Nephron progenitor cell (in vitro differentiated cells): Measurements from ENCODE around the gene ASXL1.
A peak's percentile ranks its signal among the peaks of the same experiment; 100 is the strongest.

Source experiments
- DNase-seq: peaks from one replicate; pipeline ENCODE4 v3.0.0; 2021
- H3K27ac Mint-ChIP-seq: 2 replicates; pipeline ENCODE4 v1.8.0; 2021; ENCODE audit warnings: mild to moderate bottlenecking, moderate library complexity, mixed read lengths
- H3K27me3 Mint-ChIP-seq: 2 replicates; pipeline ENCODE4 v1.8.0; 2021; ENCODE audit warnings: mild to moderate bottlenecking, low read depth, mixed read lengths; ENCODE audit not compliant: poor library complexity
- H3K36me3 Mint-ChIP-seq: 2 replicates; pipeline ENCODE4 v1.8.0; 2021; ENCODE audit warnings: low read depth, mixed read lengths
- H3K4me1 Mint-ChIP-seq: 2 replicates; pipeline ENCODE4 v1.8.0; 2021; ENCODE audit warnings: mixed read lengths
- H3K4me3 Mint-ChIP-seq: 2 replicates; pipeline ENCODE4 v1.8.0; 2021; ENCODE audit warnings: mild to moderate bottlenecking, moderate library complexity, mixed read lengths
- H3K9me3 Mint-ChIP-seq: 2 replicates; pipeline ENCODE4 v1.8.0; 2021; ENCODE audit warnings: mild to moderate bottlenecking, moderate library complexity, mixed read lengths
- CTCF ChIP-seq: fragments of 200-600 bp; sonication (generic); IDR thresholded peaks from 2 replicates; pipeline ENCODE4 v1.5.0; 2021; ENCODE audit warnings: antibody characterized with exemption

ASXL1 gene

GRCh38 chr20:32484958-32485769, 127.0 kb downstream of the ASXL1 start:
- Mint-ChIP-seq H3K27me3 (peaks cover 10% of the 10 kb centered on the region), H3K36me3 (peaks cover 21% of the 10 kb centered on the region), H3K4me3 (peak overlapping the region; percentile 87), H3K27ac (peak overlapping the region; percentile 93), H3K9me3 (no peaks in the 10 kb centered on the region), H3K4me1 (peaks cover 37% of the 10 kb centered on the region)
- peak; percentile 70 for DNase-seq
- TF ChIP-seq CTCF = peak; percentile 83

- Mint-ChIP-seq H3K36me3 (peaks cover 21% of the 10 kb centered on the region), H3K4me3 (peak overlapping the region; percentile 87), H3K4me1 (peaks cover 29% of the 10 kb centered on the region), H3K27me3 (peaks cover 12% of the 10 kb centered on the region), H3K27ac (peak overlapping the region; percentile 93), H3K9me3 (no peaks in the 10 kb centered on the region)
- no peak for DNase-seq
- TF ChIP-seq CTCF = no peak
These were observed 127.8 kb downstream of the ASXL1 start for GRCh38 chr20:32485770-32486478.

- peaks cover 14% of the 10 kb centered on the region for H3K27me3 Mint-ChIP-seq
- no peaks in the 10 kb centered on the region for H3K9me3 Mint-ChIP-seq
- no peak overlapping the region for H3K27ac Mint-ChIP-seq
- DNase-seq = no peak
- no peak overlapping the region for H3K4me3 Mint-ChIP-seq
- TF ChIP-seq CTCF = no peak
- peaks cover 22% of the 10 kb centered on the region for H3K4me1 Mint-ChIP-seq
- H3K36me3 Mint-ChIP-seq = peaks cover 21% of the 10 kb centered on the region
These were observed 129.2 kb downstream of the ASXL1 start for GRCh38 chr20:32487381-32487780.

GRCh38 chr20:32488066-32488838, 130.1 kb downstream of the ASXL1 start:
- no peak overlapping the region for H3K27ac Mint-ChIP-seq
- H3K4me1 Mint-ChIP-seq = peaks cover 22% of the 10 kb centered on the region
- H3K4me3 Mint-ChIP-seq = no peak overlapping the region
- no peak for TF ChIP-seq CTCF
- H3K27me3 Mint-ChIP-seq = peaks cover 14% of the 10 kb centered on the region
- peaks cover 21% of the 10 kb centered on the region for H3K36me3 Mint-ChIP-seq
- H3K9me3 Mint-ChIP-seq = no peaks in the 10 kb centered on the region
- DNase-seq = no peak
